NCI-H446 (cell line): Measurements from ENCODE around the gene DIAPH1.
A peak's percentile ranks its signal among the peaks of the same experiment; 100 is the strongest.

Source experiments
- DNase-seq, 2 experiments: peaks; one replicate each; lab custom pipeline; 2025; lab: John Stamatoyannopoulos, UW

The DIAPH1 gene

DNA sequence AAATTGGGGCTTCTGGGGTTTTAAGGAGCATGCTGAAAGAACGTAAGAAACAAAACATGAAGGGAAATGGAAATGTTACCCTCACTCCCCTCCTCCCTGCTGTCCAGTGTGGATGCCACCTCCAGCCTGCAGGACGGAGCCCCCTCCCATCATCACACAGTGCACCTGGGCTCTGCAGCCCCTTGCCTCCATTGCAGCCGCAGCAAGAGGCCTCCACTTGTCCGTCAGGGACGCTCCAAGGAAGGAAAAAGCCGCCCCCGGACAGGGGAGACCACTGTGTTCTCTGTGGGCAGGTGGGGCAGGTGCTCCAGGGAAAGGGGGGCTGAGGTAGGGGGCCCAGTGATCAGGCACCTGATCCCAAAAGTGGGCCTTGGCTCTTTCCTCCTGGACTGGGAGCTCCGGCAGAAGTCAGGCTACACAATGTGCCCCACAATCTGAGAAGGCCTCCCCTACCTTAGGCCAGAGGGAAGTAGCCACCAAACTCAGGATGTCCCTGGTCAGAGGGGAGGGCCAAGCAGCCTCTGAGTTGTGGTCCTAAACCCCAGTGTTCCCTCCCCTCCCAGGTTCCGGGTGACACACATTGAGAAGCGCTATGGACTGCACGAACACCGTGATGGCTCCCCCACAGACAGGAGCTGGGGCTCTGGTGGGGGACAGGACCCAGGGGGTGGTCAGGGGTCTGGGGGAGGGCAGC is 20.7 kb upstream of the DIAPH1 start:
- DNase-seq = no peak

- no peak for DNase-seq
Observed at GRCh38 chr5:141638771-141639170, 20.0 kb upstream of the DIAPH1 start.

DNA sequence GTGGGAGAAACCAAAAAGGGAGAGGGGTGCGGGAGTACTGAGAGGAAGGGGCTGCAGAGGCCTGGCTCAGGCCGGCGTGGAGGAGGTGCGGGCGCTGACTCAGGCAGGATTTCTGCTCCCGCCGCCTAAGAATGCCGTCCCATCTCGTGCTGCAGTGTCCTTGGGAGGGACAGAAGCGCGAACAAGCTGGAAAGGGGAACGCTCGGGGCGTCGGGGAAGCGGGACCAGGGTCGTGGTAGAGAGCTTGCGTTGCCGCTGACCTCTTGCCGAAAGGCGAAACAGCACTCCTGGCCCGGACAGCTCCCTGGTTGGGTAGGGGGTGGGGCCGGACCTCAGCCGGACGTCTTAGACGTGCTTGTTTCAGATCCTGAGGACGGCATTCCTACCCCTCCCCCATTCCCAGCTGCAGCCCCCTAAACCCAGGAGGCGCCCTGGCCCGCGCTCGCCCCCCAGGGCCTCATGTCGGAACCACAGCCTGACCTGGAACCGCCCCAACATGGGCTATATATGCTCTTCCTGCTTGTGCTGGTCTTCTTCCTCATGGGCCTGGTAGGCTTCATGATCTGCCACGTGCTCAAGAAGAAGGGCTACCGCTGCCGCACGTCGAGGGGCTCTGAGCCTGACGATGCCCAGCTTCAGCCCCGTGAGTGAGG is 19.1 kb upstream of the DIAPH1 start:
- no peak for DNase-seq

- DNase-seq = no peak
Observed at GRCh38 chr5:141637123-141637766, 18.4 kb upstream of the DIAPH1 start.

- DNase-seq = peak; percentile 47 to 91
Observed at GRCh38 chr5:141636413-141637122, 17.8 kb upstream of the DIAPH1 start, which contains the start of the genes HDAC3 and RELL2. HDAC3 (minus strand) TSS chr5:141636849; CDS start chr5:141636790, 59 bp downstream. RELL2 (plus strand) TSS chr5:141636997; CDS start chr5:141638226, 1,229 bp downstream.

- DNase-seq = no peak
Observed at GRCh38 chr5:141636106-141636412, 17.3 kb upstream of the DIAPH1 start.

DNA sequence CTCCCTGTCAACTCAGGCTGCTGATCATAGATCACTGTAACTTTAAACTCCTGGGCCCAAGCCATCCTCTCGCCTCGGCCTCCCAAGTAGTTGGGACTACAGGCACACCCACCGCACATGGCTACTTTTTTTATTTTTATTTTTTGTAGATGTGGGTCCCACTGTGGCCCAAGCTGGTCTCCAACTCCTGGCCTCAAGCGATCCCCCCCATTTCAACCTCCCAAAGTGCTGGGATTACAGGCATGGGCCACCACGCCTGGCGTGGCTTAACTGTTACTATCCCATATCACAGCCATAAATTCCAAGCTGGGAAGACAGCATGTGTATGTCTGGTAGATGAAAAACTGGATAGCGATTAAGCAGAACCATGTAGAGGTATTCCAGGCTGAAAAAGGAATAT is 16.8 kb upstream of the DIAPH1 start:
- DNase-seq = no peak

- no peak for DNase-seq
Observed at GRCh38 chr5:141634720-141635119, 15.9 kb upstream of the DIAPH1 start.

DNA sequence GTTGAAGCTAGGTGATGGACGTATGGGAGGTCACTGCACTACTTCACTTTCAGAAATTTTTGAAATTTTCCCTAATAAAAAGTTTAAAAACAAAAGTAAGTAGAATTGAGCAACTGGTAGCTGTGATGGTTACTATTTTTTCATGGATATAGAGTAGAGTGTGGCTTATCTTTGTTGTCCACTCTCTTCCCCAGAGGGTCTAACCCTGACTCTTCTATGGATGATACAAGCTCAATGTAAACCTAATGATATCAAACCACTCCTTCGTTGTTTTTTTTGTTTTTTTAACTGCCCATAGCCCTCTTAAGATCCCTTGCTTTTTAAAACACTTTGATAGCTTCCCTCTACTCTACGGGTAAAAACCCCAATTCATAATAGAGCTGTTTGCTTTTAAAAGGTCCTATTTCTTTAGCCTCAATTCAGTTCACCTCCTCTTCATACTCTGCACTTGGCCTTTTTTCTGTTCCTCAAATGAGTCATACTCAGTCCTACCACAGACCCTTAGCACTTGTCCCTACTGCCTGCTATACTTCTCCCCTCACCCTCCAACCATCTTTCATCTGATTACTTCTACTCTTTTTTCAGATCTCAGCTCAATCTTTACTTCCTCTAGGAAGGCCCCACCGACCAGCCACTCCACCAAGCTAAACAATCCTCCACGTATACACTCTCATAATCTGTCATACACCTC is 15.2 kb upstream of the DIAPH1 start:
- no peak for DNase-seq

DNA sequence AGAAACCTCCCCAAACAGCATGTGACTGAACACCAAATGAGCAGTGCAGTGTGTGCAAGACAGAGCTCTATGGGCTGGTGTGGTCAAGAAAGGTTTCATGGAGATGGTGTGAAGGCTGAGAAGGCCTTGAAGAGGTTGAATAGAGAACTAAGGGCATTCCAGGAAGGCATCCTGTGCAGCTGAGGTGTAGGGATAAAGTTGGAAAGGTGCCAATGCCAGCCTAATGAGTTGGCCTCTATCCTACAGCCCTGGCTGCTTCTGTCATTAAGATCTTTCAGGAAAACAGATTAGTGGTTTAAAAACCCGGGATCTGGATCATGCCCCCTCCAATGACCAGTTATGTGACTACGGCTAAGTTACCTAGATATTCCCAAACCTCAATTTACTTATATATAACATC is 13.8 kb upstream of the DIAPH1 start:
- peak in 1 of 2 experiments; percentile 11 for DNase-seq

DNA sequence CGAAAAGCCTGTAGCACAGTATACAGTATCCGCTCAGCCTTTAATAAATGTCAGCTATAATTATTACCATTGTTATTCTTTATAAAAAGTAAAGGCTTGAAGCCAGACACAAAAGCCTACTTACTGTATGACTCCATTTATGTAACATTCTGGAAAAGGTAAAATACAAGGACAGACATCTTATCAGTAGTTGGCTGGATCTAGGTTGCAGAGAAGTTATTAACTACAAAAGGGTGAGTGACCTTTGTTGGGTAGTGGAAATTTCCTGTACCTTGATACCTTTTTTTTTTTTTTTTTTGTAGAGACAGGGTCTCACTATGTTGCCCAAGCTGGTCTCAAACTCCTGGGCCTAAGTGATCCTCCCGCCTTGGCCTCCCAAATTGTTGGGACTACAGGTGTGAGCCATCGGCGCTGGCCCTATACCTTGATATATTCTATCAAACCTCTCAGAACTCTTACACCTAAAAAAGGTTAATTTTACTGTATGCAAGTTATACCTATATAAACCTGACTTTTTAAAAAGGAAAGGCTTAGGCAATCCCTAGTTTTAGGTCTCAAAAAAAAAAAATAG is 11.9 kb upstream of the DIAPH1 start:
- DNase-seq = no peak

- DNase-seq = no peak
Observed at GRCh38 chr5:141628175-141628788, 9.5 kb upstream of the DIAPH1 start.

DNA sequence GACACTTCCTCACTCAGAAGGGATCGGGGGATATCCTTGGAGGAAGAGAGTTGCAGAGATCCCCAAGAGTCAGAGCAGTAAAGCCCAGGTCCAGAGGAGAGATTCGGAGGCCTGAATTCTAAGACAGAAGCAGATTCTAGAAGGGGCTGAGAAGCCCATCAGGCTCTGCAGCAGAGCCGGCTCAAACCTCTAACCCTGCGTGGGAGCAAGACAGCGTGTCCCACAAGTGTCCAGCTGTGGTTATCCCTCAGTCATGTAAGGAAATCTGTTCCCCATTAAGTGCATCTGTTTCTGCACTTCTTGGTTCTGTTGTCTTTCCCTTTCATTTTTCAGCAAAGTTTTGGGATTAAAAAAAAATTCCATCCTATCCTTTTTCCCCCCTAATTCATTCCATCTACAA is 4.8 kb upstream of the DIAPH1 start:
- DNase-seq = no peak

GRCh38 chr5:141623186-141623585 is 4.4 kb upstream of the DIAPH1 start:
- DNase-seq = no peak

DNA sequence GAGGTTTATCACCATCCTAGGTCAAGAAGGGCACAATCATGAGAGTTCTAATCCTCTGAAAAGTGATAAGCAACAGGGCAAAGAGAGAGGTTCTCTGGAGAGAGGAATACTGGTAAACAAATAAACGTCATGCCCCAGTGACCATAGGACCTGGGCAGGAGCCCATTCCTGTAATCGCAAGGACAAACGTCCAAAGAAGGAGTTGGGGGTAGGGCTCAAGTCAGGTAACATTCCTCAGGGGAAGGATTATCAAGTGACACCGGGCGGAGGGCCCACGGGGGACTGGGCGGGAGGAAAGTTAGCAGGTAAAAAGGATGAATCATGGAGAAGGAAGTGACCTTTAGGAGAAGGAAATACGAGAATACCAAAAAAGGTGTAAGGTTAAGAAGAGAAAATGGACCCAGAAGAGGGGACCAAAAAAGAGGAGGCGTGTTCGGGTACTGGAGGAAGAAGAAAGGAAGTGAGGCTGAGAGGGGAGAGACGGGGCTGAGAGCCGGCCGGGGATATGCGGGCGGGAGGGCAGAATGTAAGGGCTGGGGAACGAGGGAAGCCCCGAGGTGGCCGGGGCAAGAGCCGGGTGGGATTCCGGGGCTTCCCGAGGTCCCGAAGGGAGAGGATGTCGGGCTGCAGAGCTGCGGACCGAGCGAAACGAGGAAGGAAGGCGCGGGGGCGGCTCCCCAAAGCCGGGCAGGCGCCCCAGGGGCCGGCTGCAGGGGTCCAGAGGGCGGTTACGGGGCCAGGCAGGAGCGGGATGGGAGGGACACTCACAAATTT is 583 bp downstream of the DIAPH1 start:
- DNase-seq = no peak

DNA sequence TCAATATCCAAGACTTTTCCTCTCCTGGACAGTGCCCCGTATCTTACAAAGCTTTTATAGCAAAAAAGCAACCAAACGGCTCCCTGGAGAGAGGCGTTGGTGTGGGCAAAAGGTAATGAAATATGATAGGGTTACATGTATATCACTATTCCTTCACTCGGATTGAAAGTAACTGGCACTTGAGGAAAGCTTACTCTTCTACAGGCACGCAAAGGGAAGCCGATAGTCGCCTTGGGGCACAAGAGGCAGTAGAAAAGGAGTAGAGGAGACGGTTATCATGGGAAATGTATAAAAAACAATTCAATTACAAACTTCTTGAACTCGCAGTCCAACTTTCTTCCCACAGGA is 1.1 kb downstream of the DIAPH1 start:
- DNase-seq = no peak

DNA sequence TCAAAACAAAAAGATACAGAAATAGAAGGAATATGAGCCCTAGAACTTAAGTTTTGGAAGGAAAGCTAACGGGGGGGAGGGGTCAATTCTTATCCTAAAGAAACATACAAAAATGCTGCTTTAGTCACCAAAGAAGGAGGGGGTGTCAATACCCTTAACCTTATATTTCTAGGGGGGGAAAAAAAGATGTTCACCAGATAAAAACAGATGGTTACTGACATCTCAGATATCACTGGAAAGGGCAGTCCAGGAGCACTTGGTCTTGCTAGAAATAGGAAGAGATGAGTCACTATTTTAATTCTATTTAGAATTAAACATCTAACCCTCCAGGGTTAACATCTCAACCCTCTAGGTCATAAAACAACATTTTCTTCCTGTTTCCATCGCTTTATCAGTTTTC is 1.7 kb downstream of the DIAPH1 start:
- DNase-seq = no peak

DNA sequence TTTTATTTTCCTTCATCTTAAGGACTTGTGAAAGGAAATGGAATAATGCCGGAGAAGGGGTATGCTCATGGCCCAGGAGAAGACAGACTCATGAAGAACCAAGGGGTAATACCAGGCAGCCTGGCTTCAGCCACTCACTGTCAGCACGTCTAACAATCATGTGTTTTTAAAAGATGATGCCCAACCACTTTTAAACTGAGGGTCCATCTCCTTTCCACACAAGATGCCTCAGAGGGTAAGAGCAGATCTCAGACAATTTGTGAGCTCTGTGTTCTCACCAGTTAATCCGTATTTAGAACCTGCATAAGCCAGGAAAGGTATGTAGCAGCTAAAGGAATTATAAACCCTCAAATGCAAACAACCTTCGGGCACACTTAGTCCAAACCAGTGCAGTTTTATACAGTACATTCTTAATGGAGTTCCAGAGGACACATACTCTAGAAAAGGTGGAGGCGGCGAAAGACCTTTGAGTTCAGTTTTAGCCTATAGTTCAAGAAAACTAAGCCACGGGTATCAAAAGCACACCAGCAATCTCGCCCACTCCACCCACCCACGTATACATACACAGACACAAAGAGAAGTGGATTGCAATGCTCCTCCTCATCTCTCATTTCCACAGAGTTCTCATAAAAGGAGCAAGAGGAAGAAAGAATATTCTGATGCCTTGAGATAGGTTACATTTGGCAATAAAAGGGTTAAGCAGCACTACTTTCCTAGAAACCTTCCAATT is 2.6 kb downstream of the DIAPH1 start:
- no peak for DNase-seq

- DNase-seq = no peak
Observed at GRCh38 chr5:141613344-141613743, 5.5 kb downstream of the DIAPH1 start.

DNA sequence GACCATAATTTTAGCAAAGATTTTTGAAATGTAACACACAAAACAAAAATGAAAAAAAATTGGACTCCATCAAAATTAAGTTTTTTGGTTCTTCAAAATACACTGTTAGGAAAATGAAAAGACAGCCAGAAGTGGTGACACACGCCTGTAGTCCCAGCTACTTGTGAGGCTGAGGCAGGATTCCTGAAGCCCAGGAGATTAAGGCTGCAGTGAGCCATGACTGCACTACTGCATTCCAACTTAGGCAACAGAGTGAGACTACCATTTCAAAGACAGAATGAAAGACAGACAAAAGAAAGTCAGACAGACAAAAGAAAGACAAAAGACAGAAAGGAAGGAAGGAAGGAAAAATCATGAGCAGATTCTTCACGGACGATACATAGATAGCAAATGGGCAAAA is 7.5 kb downstream of the DIAPH1 start:
- no peak for DNase-seq
